HG03135 (cell line): ENCODE measurements around the gene NOP9.

ENCODE experiments used
- ATAC-seq: cut with Tn5 transposase; IDR thresholded peaks from one replicate; pipeline ENCODE4 v1.9.1; 2021; ENCODE audit warnings: mild to moderate bottlenecking, moderate library complexity; ENCODE audit not compliant: unreplicated experiment

The NOP9 gene

GRCh38 chr14:24307575-24308341 is 8.1 kb downstream of the NOP9 start, which contains the start of gene CIDEB:
Gene CIDEB (minus strand): TSS chr14:24307977. CDS start chr14:24307858, 119 bp downstream.
- ATAC-seq, result no peak

- no peak for ATAC-seq
Measured at GRCh38 chr14:24308342-24309124, 8.9 kb downstream of the NOP9 start.

DNA sequence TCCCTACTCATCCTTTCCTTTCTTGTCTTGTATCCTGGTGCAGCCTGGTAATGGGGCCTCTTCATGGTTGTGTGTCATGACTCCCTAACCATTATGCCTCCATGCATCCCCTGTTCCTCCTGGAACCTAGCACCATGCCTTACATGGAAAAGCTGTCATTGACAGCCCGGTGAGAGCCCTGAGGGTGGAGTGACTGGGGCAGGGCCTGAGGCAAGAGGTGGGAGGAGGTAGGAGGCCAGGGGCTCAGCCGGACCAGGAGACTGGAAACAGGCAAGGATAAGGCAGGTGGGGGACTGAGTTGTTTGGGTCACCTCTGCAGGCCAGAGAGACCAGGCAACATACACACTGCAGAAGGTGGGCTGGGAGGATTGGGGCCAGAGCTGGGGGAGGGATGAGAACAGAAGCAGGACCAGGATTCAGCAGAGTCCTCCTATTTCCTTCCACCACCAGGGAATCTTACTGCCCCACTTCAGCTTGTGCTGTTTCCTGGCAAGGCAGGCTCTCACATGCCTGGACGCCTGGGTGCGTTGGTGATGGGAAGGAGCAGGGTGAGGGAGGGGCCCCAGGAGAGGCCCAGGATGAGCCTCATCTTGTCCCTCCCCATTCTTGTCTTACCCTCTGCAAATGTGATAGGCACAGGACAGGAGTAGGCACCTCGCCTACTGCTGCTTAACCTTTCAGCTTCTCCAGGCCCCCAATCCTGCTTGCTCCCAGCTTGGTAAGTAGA is 10.1 kb downstream of the NOP9 start, which contains the start of gene LTB4R2:
TSS of gene LTB4R2 (plus strand) at position 603 of the 727 bp plus-strand sequence. CDS start 525 bp downstream, outside the sequence.
- ATAC-seq, result no peak

GRCh38 chr14:24310265-24310645 is 10.6 kb downstream of the NOP9 start:
- no peak for ATAC-seq

GRCh38 chr14:24310646-24311604 is 11.3 kb downstream of the NOP9 start, which contains the start of gene LTB4R:
Gene LTB4R (plus strand): TSS chr14:24311502. CDS start chr14:24315652, 4,150 bp downstream.
- ATAC-seq, result peak; percentile 68

DNA sequence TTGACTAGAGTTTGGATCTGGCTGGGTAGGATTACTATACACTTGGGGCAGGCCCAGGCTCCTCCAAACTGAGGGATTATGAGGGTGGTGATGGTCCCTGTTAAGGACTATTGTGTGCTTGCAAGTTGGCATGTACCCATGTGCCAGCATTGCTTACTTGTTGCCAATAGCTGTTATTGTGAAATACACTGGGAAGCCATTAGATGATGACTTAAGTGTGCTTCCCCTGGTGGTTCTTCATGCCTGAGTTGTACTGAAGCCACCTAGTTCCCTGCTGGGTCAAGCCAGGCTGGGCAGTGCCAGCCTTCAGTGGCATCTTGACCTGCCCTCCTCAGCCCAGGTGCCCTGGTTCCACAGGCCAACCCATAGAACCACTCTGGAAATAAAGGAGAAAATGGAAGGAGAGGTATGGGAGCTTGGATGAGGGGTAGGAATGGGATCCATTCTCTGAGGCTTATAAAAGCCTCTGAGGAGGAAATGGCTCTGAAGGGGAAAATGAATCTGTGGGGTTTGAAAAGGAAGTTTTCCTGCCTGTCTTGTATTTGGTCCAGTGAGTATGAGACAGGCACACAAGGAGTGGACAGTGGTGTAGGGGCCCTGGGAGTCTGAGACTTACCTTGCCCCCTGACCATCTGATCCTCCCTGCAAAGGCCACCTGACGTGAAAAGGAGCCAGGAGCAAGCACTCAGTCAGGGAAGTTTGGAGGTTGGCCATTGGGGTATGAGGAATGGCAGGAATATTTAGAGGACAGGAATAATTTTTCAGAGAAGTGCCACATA is 12.4 kb downstream of the NOP9 start:
- ATAC-seq, result no peak

- ATAC-seq, result no peak
Measured at GRCh38 chr14:24312736-24313507, 13.3 kb downstream of the NOP9 start.

- ATAC-seq, result no peak
Measured at GRCh38 chr14:24313913-24314312, 14.3 kb downstream of the NOP9 start.

DNA sequence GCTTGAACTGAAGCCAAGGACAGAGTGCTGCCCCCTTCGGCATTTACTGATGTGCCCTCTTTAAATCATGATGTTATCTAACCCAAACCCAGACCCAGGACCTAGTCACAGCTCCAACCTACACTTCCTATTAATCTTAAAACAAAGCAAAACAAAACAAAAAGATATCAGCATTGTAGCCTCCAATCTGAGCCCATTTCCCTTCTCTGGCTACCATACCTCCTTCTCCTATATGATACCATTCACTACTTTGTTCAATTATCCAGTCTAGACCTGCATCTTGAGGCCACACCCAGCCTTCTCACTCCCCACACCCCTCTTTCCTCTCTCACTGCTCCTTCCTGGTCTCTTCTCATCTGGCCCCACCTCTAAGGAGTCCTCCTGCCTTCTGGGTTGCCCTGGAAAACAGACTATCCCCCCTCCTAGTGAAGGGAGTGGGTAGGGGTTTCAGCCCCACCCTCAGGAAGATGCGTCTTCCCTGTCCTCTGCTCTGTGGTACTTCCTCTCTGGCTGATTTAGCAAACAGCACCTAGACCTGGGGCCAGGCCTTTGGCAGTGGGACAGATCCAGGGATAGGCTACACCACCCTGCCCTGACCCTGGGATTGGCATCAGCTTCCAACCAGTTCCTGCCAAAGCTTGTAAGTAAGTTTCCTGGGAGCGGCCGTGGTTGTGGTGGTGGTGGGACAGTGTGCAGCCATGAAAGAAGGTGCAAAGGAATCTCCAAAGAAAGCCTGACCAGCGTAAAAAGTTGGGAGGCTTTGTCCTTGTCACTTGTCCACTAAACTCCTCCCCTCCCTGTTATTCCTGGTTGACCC is 14.9 kb downstream of the NOP9 start:
- no peak for ATAC-seq

- ATAC-seq, result no peak
Measured at GRCh38 chr14:24315243-24315806, 15.7 kb downstream of the NOP9 start.

DNA sequence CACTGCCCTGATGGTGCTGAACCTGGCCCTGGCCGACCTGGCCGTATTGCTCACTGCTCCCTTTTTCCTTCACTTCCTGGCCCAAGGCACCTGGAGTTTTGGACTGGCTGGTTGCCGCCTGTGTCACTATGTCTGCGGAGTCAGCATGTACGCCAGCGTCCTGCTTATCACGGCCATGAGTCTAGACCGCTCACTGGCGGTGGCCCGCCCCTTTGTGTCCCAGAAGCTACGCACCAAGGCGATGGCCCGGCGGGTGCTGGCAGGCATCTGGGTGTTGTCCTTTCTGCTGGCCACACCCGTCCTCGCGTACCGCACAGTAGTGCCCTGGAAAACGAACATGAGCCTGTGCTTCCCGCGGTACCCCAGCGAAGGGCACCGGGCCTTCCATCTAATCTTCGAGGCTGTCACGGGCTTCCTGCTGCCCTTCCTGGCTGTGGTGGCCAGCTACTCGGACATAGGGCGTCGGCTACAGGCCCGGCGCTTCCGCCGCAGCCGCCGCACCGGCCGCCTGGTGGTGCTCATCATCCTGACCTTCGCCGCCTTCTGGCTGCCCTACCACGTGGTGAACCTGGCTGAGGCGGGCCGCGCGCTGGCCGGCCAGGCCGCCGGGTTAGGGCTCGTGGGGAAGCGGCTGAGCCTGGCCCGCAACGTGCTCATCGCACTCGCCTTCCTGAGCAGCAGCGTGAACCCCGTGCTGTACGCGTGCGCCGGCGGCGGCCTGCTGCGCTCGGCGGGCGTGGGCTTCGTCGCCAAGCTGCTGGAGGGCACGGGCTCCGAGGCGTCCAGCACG is 16.4 kb downstream of the NOP9 start:
- no peak for ATAC-seq

DNA sequence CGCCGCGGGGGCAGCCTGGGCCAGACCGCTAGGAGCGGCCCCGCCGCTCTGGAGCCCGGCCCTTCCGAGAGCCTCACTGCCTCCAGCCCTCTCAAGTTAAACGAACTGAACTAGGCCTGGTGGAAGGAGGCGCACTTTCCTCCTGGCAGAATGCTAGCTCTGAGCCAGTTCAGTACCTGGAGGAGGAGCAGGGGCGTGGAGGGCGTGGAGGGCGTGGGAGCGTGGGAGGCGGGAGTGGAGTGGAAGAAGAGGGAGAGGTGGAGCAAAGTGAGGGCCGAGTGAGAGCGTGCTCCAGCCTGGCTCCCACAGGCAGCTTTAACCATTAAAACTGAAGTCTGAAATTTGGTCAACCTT is 16.9 kb downstream of the NOP9 start:
- no peak for ATAC-seq

DNA sequence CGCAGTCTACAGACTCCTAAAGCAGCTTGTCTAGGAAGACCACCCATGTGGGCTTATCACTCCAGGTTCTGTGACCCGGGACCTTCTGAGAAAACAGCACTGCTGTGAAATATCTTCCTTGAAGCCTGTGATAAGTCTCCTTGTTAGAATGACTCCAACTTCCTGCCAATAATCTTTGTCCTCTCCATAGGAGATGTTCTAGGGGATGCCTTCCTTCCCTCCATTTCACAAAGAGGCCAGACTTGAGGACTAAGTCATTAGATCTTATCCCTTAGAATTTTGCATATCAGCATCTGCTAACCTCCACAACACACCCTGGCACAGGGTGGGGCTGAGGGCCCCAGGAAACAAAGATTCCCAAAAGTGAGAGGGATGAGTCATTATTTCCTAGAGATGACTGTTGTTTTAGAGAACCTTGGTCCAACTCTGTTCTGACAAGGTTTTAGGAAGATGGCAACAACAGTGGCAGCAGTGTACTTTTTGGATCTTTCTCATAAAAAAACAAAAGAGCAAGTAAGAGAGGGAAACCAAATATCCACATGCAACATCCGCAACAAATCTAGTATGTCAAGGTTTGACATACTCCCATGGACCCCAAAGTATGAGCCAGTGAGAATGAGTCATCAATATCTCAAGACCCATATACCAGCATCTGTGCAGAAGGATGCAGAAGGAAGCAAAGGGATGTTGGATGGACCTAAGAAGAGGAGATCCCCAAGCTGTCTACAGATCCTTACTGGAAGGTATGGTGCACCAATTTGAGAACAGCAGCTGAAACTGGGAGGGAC is 17.7 kb downstream of the NOP9 start:
- no peak for ATAC-seq

- no peak for ATAC-seq
Measured at GRCh38 chr14:24321212-24321975, 21.7 kb downstream of the NOP9 start.

- ATAC-seq, result no peak
Measured at GRCh38 chr14:24322672-24323071, 23.0 kb downstream of the NOP9 start.
